Measurements from ENCODE around the gene NINL.
"Not testable (repeated sequence)": the region's sequence is repeated elsewhere in the genome, so short reads cannot be mapped to it uniquely, and the experiment has no call there.

The NINL gene

DNA sequence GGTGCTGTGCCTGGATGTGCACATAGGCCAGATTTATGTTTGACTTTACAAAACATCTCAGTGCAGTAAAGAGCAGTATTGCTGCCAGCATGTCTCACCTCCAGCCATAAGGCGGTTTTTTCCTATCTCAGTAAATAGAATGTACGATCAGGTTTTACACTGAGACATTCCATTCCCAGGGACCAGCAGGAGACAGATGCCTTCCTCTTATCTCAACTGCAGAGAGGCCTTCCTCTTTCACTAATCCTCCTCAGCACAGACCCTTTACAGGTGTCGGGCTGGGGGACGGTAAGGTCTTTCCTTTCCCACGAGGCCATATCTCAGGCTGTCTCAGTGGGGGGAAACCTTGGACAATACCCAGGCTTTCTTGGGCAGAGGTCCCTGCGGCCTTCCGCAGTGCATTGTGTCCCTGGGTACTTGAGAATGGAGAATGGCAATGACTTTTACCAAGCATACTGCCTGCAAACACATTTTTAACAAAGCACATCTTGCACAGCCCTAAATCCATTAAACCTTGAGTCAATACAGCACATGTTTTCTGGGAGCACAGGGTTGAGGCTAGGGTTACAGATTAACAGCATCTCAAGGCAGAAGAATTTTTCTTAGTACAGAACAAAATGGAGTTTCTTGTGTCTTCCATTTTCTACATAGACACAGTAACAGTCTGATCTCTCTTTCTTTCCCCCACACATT is 34.5 kb downstream of the NINL start:
- DNase-seq: not testable (repeated sequence)

DNA sequence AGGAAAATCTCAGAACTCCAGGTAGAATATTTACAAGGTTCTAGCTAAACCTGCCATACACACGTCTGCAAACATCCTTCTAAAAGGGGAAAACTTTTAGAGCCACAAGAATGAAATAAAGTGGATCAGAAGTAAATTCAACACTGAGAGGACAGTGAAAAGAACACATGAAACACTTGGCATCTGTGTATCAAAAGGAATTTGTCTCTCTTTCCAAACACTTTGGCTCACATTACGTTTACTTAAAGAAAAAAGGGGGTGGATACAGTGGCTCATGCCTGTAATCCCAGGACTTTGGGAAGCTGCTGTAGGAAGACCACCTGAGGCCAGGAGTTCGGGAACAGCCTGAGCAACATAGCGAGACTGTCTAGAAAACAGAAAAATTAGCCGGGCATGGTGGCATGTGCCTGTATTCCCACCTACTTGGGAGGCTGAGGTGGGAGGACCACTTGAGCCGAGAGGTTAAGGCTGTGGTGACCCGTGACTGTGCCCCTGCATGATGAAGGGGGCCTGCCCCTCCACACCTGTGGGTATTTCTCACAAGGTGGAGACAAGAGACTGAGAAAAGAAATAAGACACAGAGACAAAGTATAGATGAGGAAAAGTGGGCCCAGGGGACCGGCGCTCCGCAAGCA is 35.4 kb downstream of the NINL start:
- no peak for DNase-seq

DNA sequence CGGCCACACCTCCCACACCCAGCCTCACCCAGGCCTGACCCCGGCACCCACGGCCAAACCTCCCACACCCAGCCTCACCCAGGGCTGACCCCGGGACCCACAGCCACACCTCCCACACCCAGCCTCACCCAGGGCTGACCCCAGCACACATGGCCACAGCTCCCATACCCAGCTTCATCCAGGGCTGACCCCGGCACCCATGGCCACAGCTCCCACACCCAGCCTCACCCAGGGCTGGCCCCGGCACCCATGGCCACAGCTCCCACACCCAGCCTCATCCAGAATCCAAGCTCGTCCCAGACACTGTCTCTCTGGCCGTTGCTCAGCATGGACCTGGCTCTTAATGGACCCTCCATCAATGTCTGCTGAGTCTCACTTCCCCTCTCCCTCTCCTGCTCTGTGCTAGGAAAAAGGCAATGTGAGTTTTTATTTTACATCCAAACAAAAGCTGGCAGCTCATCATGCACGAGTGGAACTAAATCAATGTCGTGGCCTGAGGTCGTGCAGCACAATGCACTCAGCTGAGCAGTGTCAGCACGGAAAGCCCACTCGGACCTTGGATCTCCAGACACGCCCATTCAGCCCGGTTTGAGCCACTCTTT is 36.1 kb downstream of the NINL start:
- DNase-seq: no peak

DNA sequence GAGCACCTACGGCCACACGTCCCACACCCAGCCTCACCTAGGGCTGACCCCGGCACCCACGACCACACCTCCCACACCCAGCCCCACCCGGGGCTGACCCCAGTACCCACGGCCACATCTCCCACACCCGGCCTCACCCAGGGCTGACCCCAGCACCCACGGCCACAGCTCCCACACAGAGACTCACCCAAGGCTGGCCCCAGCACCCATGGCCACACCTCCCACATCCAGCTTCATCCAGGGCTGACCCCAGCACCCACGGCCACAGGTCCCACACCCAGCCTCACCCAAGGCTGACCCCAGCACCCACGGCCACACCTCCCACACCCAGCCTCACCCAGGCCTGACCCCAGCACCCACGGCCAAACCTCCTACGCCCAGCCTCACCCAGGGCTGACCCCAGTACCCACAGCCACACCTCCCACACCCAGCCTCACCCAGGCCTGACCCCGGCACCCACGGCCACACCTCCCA is 36.7 kb downstream of the NINL start:
- DNase-seq: no peak

DNA sequence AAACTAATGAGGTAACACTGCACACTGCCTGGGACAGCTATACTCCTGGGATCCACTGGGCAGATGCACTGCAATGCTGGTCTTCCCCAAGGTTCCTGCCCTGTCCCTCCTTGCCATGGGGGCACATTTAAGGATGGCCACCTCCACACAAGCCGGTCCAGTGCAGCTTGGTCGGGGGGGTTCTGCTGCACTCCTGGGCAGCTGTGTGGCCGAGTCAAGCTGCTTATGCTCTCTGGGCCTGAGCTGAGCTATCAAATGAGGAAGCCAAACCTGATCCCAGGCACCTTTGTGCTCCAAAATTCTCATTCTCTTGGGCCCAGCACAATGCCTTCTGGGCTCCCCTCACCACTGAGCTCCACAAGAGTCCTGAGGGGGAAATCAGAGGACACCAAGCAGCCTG is 37.3 kb downstream of the NINL start:
- DNase-seq: no peak

DNA sequence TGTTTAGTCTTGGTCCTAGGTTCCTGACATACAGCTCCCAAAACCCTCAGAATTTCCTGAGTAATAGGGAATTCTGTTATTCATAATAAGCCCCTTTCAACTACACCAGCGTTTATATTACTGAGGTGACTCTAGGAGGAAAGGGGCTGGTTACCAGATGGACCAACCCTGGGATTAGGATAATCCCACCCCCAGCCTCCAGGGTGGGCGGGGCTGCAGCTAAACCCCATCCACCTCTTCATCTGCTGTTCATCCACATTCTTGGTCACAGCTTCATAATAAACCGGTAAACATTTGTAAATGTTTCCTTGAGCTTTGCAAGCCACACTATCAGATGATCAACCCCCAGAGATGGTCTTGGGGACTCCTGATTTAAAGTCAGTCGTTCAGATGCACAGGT is 38.3 kb downstream of the NINL start:
- DNase-seq: no peak

DNA sequence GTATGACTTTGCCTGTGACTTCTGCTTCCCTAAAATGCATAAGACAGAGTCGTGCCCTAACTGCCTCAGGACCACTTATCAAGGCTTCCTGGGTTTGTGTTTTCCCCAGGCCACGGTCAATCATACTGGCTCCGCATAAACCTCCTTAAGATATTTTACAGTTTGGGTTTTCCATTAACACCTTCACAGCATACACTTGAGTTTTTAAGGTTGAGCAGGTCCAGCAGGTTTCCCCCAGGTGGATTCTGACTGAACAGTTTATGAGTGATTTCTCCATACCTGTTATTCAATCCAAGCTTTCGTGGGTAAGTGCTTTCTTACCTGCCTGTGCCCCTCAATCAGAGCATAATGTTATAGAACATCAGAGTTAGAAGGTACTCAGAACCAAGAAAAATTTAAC is 39.3 kb downstream of the NINL start:
- no peak for DNase-seq

DNA sequence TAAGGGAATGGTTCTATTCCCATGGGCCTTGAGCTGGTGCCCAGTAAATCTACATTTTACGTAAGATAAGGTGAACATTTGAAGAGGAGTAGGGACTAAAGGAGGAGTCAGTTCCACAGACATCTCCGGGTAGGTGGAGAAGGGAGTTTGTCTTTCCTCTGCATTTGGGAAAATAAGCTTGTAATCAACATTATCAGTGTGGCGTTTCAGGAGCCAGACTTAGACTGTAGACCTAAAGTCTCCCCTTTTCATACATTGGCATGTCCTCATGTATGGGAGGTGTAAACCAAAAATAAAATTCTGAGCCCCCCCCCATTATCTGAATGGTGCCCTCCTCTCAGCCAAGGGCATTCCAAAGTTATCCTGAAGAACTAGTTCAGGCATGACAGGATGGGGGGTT is 40.2 kb downstream of the NINL start:
- no peak for DNase-seq

DNA sequence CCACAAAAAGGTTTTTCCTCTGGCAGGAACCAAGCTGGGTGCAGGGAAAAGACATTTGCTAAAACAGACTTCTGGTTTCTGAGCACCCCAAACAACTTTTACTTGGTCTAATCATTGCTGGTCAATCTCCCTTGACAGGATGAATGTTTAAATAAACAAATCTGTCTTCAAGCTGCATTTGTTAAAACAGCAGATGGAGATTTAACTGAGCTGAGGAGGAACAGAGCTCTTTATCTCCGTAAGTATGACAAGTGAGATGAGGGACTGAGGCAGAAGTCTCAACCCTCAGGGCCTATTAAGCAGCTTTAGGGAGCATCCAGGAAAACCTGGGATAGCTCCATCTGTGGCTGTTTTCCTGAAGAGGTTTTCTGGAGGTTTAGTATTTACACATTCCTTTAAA is 40.6 kb downstream of the NINL start:
- no peak for DNase-seq

DNA sequence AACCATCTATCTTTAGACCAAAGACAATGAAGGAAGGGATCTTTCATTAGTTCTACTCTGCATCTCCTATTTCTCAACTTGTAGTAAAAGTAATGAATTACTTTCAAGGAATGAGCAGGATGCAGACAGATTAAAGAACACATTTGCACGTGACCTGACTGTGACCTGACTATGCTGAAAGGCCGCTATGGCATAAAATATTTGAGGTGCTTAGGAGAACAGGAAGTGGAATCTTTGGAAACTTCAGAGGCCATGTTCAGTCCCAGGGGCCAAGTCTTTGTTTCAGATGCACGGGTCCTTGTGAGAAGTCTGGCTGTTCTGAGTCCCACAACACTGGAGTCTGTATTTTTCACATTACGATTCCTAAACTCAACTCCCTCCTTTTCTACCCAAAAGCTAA is 41.0 kb downstream of the NINL start:
- no peak for DNase-seq

DNA sequence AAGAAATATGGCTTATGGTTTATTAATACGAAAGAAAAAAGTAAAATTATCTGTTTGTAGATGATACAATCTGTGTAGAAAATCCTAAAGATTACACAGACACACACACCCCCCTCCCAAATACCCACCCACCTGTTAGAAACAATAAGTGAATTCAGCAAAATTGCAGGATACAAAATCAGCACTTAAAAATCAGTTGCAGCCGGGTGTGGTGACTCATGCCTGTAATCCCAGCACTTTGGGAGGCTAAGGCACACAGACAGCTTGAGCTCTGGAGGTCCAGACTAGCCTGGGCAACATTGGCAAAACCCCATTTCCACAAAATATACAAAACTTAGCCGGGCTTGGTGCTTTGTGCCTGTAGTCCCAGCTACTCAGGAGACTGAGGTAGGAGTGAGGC is 42.3 kb downstream of the NINL start:
- DNase-seq: no peak

DNA sequence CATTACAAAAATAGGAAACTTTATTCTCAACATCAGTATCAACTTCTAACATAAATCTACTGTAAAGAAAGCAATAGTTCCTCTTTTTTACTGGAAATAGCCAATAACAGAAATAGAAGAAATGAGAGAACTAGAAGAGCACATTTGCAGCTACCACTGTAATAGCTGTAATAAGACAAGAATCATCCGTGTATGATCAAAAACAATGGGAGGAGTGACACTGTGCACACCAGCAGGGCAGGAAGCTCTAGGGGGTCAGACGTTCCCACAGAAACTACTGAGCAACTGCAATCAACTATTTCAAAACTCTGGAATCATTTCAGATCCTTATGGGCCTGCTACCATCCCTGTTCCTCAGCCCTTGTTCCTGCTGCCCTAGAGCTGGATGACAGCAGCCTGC is 43.7 kb downstream of the NINL start:
- no peak for DNase-seq

DNA sequence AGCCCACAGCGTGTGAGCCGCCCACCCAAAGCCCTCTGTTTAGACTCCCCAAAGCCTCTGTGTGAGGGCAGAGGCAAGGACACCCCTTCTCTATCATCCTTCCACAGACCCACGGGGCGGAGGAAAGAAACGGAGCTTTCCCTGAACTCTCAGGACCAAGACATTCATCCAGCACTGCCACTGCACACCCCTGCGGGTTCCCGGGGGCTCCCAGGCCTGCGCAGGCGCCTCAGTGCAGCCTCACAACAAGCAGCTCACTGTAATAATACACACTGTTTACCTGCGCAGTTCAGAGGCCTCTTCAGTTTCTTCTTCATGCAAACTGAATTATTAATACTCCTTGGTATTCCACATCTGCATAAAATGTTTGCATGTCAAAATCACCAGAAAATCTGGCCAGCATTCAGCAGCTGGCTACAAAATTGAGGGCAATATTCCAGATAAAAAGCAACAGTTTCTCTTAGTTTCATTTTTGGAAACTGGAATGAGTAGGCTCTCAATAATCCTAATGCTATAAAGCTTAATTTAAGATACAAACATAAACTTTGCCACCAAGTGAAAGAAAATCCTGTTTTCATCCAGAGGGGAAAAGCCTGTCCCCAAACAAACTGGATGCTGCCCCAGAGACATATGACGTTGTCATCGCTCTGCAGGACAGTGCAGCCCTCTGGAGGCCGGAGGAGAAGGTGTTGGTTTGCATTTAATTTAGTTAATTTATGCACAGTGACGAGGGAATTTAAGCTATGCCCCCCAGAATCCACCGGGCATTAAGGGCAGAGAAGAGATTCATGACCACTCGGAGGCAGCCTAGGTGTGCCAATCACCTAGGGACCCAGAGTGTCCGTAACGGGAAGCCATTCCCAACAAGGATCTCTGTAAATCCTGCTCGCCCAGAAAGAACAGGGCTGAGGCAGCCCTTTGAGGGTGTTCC is 45.3 kb downstream of the NINL start:
- no peak for DNase-seq

DNA sequence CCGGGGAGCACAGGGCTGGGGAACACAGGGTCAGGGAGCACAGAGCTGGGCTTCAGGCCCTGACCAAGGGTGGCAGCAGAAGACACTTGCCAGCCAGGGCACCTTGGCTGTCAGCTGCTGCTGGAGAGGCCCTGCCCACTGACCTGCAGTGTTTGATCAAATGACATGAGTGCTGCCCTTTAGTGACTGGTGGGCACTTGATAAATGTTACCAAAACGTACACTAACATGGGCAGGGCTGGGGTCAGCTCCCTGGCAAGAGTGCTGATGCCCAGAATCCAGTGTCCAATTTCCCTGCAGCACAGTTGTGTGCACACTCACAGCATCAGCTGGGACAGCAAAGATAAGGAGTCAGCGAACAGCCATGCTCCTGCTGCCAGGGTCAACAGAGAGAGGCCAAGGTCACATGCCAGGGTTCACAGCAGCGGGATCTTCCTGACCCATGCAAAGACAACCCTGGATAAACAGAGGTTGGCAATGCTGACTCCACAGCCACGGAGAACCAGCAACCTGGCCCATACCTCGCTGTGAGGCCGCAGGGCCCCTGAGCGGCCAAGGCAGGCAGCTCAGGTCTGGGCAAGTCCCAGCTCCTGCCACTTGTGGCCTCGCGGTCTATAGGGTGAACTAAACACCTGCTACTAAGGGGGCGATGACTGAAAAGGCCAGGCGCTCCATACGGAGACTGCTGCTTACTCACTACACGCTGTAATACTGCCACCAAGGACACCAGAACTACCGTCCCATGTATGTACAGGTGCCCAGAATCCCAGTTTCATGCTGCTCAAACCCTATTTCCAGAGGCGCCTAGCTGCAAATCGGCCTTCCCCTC is 46.3 kb downstream of the NINL start:
- no peak for DNase-seq

DNA sequence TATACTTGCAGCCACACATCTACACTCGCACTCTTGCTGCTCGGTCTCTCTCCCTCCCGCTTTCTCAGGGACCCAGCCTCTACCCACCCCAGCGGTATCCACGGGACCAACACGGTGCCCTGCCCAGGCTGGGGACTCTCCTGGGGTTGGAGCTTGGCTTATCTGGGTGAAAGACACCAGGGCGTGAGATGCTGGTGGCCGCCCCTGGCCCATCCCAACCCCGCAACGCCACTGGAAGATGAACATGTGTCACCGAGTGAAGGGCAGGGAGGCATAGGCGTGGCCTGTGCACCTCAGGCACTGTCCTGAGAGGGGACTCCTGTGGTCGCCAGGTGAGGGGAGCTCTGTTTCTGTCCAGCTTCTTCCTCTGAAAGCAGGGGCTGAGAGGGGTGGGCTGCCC is 47.4 kb downstream of the NINL start:
- DNase-seq: no peak

DNA sequence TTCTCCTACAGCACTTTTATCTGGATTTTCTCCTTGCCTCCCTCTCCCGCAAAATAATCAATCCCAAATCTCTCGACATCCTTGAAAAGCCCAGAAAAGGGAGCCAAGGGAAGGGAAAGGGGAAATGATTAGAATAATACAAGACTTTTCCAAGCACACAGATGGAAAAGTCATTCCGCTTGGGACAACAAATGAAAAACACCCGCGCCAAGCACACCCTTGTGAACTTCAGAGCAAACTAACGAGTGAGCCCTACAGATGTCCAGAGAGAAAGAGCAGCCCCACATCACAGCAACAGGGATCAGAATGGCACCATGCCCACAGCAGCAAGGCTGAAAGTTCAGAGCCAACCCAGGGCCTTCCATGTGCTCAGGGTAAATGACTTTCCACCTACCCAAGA is 49.6 kb downstream of the NINL start:
- no peak for DNase-seq

DNA sequence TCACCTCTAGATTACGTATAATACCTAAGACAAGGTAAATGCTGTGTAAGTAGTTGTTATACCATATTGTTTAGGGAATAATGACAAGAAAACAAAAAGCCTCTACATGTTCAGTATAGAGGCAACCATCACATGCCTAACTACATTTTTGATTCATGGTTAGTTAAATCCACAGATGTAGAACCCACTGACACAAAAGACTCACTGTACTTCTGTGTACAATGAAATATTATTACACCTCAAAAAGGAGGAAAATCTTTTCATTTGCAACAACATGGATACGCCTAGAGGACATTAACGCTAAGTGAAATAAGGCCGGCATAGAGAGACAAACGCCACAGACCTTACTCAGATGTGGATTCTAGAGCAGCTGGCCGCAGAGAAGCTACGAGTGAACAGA is 50.5 kb downstream of the NINL start:
- no peak for DNase-seq

DNA sequence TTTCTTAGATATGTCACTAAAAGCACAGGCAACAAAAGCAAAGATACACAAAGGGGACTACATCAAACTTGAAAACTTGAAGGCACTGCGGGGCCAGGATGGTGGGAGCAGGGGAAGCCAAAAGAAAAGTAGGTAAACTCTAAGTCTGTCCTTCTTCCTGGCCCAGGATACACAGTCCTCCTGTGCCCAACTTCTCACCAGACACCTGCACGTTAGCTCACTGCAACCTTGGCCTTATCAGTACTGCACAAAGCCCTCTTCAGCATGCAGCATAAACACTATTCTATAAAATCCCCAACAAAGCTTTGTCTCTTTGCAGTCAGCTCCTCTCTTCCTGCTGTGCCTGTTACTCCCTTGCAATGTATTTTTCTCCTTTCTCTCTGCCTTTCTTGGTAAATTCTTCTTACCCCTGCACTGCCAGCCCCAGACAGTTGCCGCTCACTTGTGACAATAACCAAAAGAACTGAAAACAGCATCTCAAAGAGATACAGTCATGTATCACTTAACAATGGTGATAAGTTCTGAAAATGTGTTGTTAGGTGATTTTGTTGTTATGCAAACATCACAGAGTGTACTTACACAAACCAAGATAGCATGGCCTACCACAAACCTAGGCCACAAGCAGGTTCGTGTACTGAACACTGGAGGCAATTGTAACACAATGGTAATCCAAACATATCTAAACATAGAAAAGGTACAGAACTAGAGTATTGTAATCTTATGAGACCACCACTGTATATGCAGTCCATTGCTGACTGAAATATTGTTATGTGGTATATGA is 51.2 kb downstream of the NINL start:
- DNase-seq: no peak

DNA sequence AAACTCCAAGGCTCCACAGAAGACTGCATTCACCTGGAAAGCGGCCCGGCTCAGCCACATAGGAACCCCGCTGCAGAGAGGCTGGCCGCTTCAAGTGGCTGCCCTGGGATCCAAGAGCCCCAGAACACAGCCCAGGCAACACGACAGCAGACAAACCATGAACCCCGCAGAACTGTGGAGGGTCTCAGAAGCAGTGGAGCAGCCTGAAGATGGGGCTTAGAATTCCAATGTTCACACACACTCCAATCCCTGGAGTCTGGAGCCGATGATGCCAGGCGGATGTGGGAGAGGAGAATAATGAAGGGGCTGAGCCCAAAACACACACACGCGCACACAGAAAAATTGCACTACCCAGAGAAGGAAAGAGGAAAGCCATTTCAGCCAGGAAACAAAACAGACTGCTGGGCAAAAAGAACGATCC is 52.4 kb downstream of the NINL start:
- no peak for DNase-seq

DNA sequence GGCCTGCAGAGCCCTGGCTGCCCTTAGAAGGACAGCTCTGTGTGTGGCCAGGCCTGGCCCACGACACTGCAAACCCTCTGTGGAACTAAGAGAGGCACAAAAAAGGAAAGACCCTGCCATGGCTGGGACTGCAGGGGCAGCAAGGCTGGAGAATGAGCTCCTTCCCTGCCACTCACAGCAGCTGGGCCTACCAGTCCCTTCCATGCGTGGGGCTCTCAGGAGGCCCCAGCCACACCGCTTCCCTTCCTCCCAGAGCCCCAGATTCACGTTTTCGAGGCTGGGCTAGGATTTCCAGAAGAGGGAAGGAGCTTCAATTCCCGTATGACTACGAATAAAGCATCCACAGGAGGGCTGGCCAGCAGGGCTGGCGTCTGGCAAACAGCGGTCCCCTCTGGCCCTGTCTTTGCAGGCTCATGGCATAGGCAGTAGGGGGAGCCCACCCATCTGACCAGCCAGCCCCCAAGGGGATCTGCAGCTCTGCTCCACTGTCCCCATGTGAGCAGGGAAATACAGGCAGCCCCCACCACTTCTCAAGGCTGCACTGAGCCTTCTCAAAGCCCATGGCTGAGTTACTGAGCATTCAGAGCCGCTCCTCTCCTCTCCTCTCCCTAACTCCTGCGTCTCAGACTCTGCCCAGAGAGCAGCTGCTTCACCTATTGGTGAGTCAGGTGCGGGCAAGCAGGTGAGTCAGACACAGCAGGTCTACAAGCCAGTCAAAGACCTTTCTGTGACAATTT is 53.1 kb downstream of the NINL start:
- no peak for DNase-seq
